Measurements from ENCODE around the gene CMSS1. TPM values are rescaled to one million over a fixed set of nuclear protein-coding genes. Genes with fewer than 3 reads are reported as not detected.

The CMSS1 gene
- total RNA-seq, 4 donors from 2014 or later = 23.2 to 89.5 (median 67.6) TPM

DNA sequence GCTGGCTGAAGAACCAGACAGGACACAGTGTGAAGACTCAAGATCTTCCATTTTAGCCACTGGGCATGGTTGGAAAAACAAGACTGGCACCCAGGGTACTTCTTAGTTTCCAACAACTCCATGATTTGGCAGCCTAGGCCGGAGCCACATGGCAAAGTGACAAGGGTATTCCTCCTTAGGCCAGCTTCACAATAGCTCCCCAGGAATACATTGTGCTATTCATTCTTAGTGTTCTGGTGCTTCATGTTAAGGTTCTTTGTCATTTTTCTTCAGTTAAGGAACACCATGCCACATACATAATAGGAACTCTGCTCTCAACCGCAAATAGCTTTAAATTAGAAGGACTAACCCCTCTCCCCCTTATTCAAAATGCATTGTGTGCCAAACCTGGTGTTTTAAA, 304.7 kb downstream of the CMSS1 start:
- H3K4me3 ChIP-seq = no peak overlapping the region
- TF ChIP-seq, protein P1, sequence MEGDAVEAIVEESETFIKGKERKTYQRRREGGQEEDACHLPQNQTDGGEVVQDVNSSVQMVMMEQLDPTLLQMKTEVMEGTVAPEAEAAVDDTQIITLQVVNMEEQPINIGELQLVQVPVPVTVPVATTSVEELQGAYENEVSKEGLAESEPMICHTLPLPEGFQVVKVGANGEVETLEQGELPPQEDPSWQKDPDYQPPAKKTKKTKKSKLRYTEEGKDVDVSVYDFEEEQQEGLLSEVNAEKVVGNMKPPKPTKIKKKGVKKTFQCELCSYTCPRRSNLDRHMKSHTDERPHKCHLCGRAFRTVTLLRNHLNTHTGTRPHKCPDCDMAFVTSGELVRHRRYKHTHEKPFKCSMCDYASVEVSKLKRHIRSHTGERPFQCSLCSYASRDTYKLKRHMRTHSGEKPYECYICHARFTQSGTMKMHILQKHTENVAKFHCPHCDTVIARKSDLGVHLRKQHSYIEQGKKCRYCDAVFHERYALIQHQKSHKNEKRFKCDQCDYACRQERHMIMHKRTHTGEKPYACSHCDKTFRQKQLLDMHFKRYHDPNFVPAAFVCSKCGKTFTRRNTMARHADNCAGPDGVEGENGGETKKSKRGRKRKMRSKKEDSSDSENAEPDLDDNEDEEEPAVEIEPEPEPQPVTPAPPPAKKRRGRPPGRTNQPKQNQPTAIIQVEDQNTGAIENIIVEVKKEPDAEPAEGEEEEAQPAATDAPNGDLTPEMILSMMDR (IDR thresholded peaks at IDR 0.05 in 4 of 5, conservative IDR thresholded peaks at IDR 0.05 in 1 of 5) = no peak
- TF ChIP-seq POLR2A (IDR thresholded peaks at IDR 0.05) = no peak
- intact Hi-C loops (cut with DNase I; ENCODE audit: low total_unique reads) = loop anchor here (5.0 kb wide), 1 partner anchor 35 kb away; no protein-coding TSS in a partner anchor
- H3K36me3 ChIP-seq = no peaks in the 10 kb centered on the region
- DNase-seq = no peak
- peaks cover 54 to 69% of the 10 kb centered on the region in 2 donors for H3K4me1 ChIP-seq
- no peak for ATAC-seq
- peak overlapping the region; percentile 82 to 89 (median 83) for H3K27ac ChIP-seq
- H3K27me3 ChIP-seq = no peaks in the 10 kb centered on the region
- no peaks in the 10 kb centered on the region for H3K9me3 ChIP-seq
- in situ Hi-C loops (cut with MboI; ENCODE audit: low sequenced_read_pairs in 4 of 4) = no loop called here

DNA sequence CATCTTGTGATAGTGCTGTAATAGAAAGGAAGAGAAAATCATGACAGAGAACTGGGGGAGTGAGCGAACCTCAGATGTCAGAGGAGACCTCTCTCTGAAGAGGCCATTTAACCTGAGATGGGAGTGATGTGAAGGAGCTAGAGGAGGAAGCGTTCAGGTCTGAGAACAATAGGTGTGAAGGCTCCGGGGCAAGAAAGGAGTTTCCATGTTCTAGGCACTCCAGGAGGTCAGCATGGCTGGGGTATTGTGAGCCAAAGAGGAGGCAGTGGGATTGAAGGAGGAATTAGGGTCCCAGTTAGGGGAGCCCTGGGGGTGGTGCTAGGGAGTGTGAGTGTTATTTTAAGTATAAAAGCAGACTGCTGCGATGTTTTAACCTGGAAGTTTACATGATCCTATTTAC, 305.4 kb downstream of the CMSS1 start:
- intact Hi-C loops (cut with DNase I; ENCODE audit: low total_unique reads) (loop anchor here (5.0 kb wide), 1 partner anchor 34 kb away; no protein-coding TSS in a partner anchor), in situ Hi-C loops (cut with MboI; ENCODE audit: low sequenced_read_pairs in 4 of 4) (no loop called here)
- Histone ChIP-seq H3K4me1 (peaks cover 54 to 69% of the 10 kb centered on the region in 2 donors), H3K36me3 (no peaks in the 10 kb centered on the region), H3K4me3 (no peak overlapping the region), H3K27ac (peak overlapping the region; percentile 82 to 89 (median 83)), H3K9me3 (no peaks in the 10 kb centered on the region), H3K27me3 (no peaks in the 10 kb centered on the region)
- DNase-seq (no peak), ATAC-seq (no peak)
- TF ChIP-seq POLR2A (IDR thresholded peaks at IDR 0.05) = no peak
- TF ChIP-seq, protein P1 (IDR thresholded peaks at IDR 0.05 in 4 of 5, conservative IDR thresholded peaks at IDR 0.05 in 1 of 5) = no peak

DNA sequence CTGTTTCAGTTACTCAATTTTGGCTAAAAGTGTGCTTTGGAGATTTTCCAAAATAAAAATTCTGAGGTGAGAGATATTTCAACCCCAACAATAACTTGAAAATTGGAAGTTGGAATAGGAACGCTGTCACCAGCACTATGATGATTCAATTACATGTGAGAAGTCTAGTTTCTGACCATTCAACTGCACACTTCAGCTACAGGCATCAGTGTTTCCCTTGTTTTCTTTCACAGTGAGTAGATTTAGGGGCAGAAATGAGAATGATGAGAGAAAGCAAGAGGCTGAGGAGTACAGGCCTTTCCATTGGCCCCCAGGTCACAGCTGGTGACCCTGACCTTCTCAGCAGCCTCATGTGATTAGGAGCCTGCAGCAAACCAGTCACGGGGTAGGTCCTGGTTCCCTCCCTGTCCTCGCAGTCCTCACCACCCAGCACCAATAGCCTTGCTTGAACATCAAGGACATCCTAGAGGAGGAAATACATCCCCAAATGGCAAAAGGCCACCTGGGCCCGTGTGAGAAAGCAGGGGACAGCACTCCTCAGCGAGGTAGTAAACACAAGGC, 306.6 kb downstream of the CMSS1 start:
- H3K9me3 ChIP-seq = no peaks in the 10 kb centered on the region
- no peaks in the 10 kb centered on the region for H3K36me3 ChIP-seq
- H3K27ac ChIP-seq = peak overlapping the region; percentile 82 to 89 (median 83)
- no peaks in the 10 kb centered on the region for H3K27me3 ChIP-seq
- in situ Hi-C loops (cut with MboI; ENCODE audit: low sequenced_read_pairs in 4 of 4) = no loop called here
- no peak overlapping the region for H3K4me3 ChIP-seq
- TF ChIP-seq POLR2A (IDR thresholded peaks at IDR 0.05) = no peak
- TF ChIP-seq, protein P1 (IDR thresholded peaks at IDR 0.05 in 4 of 5, conservative IDR thresholded peaks at IDR 0.05 in 1 of 5) = no peak
- peaks cover 52 to 58% of the 10 kb centered on the region in 2 donors for H3K4me1 ChIP-seq
- peak; percentile 73 to 77 for ATAC-seq
- peak; percentile 78 to 85 for DNase-seq
- intact Hi-C loops (cut with DNase I; ENCODE audit: low total_unique reads) = loop anchor here (5.0 kb wide), 1 partner anchor 33 kb away; no protein-coding TSS in a partner anchor

DNA sequence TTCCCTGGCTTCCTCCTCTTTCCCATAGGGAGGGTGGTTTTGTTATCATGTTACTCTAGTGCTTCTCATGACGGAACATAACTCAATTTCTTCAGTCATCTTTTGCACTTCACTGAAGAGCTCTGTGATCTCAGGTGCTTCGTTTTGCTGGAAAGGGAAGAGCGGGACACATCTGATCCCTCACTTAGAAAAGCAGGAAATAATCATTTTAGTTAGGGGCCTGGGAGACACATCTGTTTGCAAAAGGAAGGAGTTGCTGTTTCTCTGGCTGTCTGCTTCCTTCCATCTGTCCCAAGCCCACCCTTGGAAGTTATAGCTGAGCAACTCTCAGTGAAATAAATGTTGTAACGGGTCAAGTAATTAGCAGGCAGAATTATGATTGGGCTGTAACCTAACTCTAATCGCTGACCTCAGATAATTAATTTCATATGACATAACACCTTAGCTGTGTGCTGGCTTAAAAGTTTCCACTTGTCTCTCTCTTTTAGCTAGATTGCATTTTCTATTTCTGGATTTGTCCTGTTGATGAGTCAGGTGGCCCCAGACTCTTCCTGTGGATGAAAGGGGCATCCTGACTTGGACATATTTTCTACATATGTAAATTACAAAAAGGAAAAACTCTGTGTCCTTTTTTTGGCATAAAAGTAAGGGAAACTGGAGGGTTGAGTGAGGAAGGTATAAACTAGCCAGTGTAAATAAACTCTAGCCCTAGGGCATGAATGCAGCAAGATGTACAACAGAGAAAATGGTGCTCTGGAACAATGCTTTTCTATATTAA, 307.7 kb downstream of the CMSS1 start:
- intact Hi-C loops (cut with DNase I; ENCODE audit: low total_unique reads) = no loop called here
- peak; percentile 46 to 51 for ATAC-seq

More for the DNA sequence above, 307.7 kb downstream of the CMSS1 start:
- H3K4me1 ChIP-seq = peaks cover 42 to 48% of the 10 kb centered on the region in 2 donors
- no peaks in the 10 kb centered on the region for H3K27me3 ChIP-seq
- in situ Hi-C loops (cut with MboI; ENCODE audit: low sequenced_read_pairs in 4 of 4) = no loop called here
- DNase-seq = no peak
- peak overlapping the region; percentile 82 to 89 (median 83) for H3K27ac ChIP-seq
- no peaks in the 10 kb centered on the region for H3K36me3 ChIP-seq
- peak overlapping the region in 1 of 4 donors; percentile 11 for H3K4me3 ChIP-seq
- H3K9me3 ChIP-seq = no peaks in the 10 kb centered on the region
- TF ChIP-seq, protein P1 (IDR thresholded peaks at IDR 0.05 in 4 of 5, conservative IDR thresholded peaks at IDR 0.05 in 1 of 5) = no peak
- TF ChIP-seq POLR2A (IDR thresholded peaks at IDR 0.05) = no peak
